ENCODE measurements around the gene SEC14L5.
"Not testable (repeated sequence)": the region's sequence is repeated elsewhere in the genome, so short reads cannot be mapped to it uniquely, and the experiment has no call there.

SEC14L5 gene

DNA sequence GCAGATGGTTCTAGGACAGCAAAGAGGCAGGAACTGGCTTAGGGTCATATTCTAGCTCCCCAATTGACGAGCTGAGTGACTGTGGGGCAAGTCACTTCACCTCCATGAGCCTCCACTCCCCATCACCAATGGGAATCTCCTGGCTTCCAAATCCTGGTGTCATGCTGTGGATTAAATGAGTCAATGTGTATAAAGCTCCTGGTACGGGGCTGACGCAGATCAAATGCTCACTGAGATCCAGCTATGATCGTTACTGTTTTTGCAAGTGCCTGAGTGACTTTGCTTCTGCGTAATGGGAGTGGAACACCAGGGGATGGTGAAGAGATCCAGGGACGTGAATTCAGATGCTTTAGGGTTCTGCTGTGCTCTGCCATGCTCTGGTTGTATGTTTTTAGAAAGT, 2.4 kb downstream of the SEC14L5 start:
- no peak for TF ChIP-seq EZH2 (optimal IDR thresholded peaks at IDR 0.05; ENCODE audit: low read depth, low read length)
- TF ChIP-seq EZH2phosphoT487 (IDR thresholded peaks at IDR 0.05; ENCODE audit: low read length), result no peak
- TF ChIP-seq, protein P1, sequence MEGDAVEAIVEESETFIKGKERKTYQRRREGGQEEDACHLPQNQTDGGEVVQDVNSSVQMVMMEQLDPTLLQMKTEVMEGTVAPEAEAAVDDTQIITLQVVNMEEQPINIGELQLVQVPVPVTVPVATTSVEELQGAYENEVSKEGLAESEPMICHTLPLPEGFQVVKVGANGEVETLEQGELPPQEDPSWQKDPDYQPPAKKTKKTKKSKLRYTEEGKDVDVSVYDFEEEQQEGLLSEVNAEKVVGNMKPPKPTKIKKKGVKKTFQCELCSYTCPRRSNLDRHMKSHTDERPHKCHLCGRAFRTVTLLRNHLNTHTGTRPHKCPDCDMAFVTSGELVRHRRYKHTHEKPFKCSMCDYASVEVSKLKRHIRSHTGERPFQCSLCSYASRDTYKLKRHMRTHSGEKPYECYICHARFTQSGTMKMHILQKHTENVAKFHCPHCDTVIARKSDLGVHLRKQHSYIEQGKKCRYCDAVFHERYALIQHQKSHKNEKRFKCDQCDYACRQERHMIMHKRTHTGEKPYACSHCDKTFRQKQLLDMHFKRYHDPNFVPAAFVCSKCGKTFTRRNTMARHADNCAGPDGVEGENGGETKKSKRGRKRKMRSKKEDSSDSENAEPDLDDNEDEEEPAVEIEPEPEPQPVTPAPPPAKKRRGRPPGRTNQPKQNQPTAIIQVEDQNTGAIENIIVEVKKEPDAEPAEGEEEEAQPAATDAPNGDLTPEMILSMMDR (IDR thresholded peaks at IDR 0.05; ENCODE audit: low read length), result no peak
- Histone ChIP-seq H3K9me3 (replicated peaks; ENCODE audit: insufficient read depth, low read length) (no peaks in the 10 kb centered on the region), H3K36me3 (replicated peaks; ENCODE audit: insufficient read depth, low read length) (no peaks in the 10 kb centered on the region), H3K4me1 (ENCODE audit: low read length) (0 out of 2 replicates have a peak, but pooled peaks cover 7% of the 10 kb centered on the region), H4K20me1 (ENCODE audit: insufficient read depth, low read length) (no peaks in the 10 kb centered on the region), H3K27ac (ENCODE audit: low read length) (no peak overlapping the region), H3K27me3 (replicated peaks; ENCODE audit: insufficient read depth, low read length) (peaks cover 28% of the 10 kb centered on the region), H3K9me2 (replicated peaks; ENCODE audit: insufficient read depth, low read length) (no peaks in the 10 kb centered on the region), H3K9ac (ENCODE audit: low read length) (no peak overlapping the region), H3K4me2 (ENCODE audit: low read depth, low read length) (no peak overlapping the region), H3K4me3 (ENCODE audit: low read length) (no peak overlapping the region), H2AFZ (ENCODE audit: low read length) (no peak overlapping the region), H3F3A (ENCODE audit: insufficient read depth, low read length) (no peaks in the 10 kb centered on the region), H3K79me2 (ENCODE audit: low read length) (no peaks in the 10 kb centered on the region)
- no peak for DNase-seq

DNA sequence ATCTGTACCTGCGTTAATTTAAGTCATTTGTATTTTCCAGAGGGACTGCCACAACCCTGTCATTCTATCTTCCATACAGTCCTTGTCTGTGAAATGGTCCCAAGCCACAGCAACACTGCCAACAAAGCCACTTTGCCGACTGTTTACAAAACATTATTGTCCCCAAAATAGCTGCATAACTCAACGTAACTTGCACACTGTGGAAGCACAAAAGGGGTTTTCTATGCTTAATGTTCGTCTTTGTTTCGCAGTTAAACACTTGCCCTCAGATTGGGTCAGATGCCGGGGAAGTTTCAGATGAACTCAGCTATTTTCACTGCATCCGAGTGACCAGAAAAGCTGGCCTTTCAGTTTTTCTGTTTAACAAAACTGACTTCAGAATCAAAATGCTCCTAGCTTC, 4.6 kb downstream of the SEC14L5 start:
- DNase-seq, result peak; percentile 54
- H3K27ac ChIP-seq (ENCODE audit: low read length), result no peak overlapping the region
- H3K27me3 ChIP-seq (replicated peaks; ENCODE audit: insufficient read depth, low read length), result peaks cover 25% of the 10 kb centered on the region
- no peaks in the 10 kb centered on the region for H4K20me1 ChIP-seq (ENCODE audit: insufficient read depth, low read length)
- no peaks in the 10 kb centered on the region for H3F3A ChIP-seq (ENCODE audit: insufficient read depth, low read length)
- TF ChIP-seq, protein P1 (IDR thresholded peaks at IDR 0.05; ENCODE audit: low read length), result no peak
- TF ChIP-seq EZH2phosphoT487 (IDR thresholded peaks at IDR 0.05; ENCODE audit: low read length) (no peak), EZH2 (optimal IDR thresholded peaks at IDR 0.05; ENCODE audit: low read depth, low read length) (no peak)
- no peak overlapping the region for H2AFZ ChIP-seq (ENCODE audit: low read length)
- H3K9me2 ChIP-seq (replicated peaks; ENCODE audit: insufficient read depth, low read length), result no peaks in the 10 kb centered on the region
- H3K79me2 ChIP-seq (ENCODE audit: low read length), result no peaks in the 10 kb centered on the region
- peak overlapping the region; percentile 19; the same call in 1 of the 2 replicates for H3K4me2 ChIP-seq (ENCODE audit: low read depth, low read length)
- H3K4me3 ChIP-seq (ENCODE audit: low read length), result no peak overlapping the region
- H3K9me3 ChIP-seq (replicated peaks; ENCODE audit: insufficient read depth, low read length), result no peaks in the 10 kb centered on the region
- no peak overlapping the region for H3K9ac ChIP-seq (ENCODE audit: low read length)
- 0 out of 2 replicates have a peak, but pooled peaks cover 7% of the 10 kb centered on the region for H3K4me1 ChIP-seq (ENCODE audit: low read length)
- H3K36me3 ChIP-seq (replicated peaks; ENCODE audit: insufficient read depth, low read length), result no peaks in the 10 kb centered on the region

DNA sequence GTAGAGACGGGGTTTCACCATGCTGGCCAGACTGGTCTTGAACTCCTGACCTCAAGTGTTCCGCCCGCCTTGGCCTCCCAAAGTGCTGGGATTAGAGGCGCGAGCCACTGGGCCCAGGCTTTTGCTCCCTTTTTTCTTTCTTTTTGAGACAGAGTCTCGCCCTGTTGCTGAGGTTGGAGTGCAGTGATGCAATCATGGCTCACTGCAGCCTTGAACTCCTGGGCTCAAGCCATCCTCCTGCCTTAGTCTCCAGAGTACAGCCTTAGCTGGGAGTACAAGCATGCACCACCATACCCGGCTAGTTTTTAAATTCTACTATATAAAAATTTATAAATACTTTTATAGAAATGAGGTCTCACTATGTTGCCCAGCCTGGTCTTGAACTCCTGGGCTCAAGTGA, 5.4 kb downstream of the SEC14L5 start:
- H3K36me3 ChIP-seq (replicated peaks; ENCODE audit: insufficient read depth, low read length); H4K20me1 ChIP-seq (ENCODE audit: insufficient read depth, low read length); H3K9ac ChIP-seq (ENCODE audit: low read length); H2AFZ ChIP-seq (ENCODE audit: low read length); H3F3A ChIP-seq (ENCODE audit: insufficient read depth, low read length); DNase-seq; H3K9me3 ChIP-seq (replicated peaks; ENCODE audit: insufficient read depth, low read length); H3K79me2 ChIP-seq (ENCODE audit: low read length); H3K27ac ChIP-seq (ENCODE audit: low read length); H3K4me1 ChIP-seq (ENCODE audit: low read length); H3K9me2 ChIP-seq (replicated peaks; ENCODE audit: insufficient read depth, low read length); H3K4me2 ChIP-seq (ENCODE audit: low read depth, low read length); H3K4me3 ChIP-seq (ENCODE audit: low read length): not testable (repeated sequence)
- H3K27me3 ChIP-seq (replicated peaks; ENCODE audit: insufficient read depth, low read length), result peaks cover 25% of the 10 kb centered on the region

DNA sequence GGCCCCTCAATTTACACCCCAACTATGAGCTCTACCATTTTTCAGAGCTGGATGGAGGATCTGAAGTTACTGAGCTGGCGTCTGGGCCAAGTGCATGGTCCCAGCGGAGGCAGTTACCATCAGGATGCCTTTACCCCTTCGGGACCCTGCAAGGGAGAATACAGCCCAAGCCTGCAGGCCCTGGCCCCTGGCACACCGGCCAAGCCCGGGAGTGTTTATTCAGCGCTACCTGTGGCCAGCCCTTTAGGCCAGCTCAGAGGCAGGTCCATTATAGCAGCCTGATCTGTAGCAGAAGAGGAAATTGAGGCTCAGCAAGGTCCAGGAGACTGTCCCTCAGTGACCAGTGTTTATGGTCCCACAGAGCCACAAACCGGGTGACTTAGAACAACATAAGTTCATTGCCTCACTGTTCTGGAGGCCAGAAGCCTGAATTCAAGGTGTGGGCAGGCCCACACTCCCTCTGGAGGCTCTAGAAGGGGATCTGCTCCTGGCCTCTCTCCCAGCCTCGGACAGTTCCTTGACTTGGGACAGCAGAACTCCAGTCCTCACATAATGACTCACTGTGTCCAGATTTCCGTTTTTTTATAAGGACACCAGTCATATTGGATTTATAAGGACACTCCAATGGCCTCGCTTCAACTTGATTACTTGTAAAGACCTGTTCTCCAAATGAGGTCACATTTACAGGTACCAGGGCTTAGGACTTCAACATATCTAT, 8.8 kb downstream of the SEC14L5 start:
- Histone ChIP-seq H3K9ac (ENCODE audit: low read length) (no peak overlapping the region), H3K4me1 (ENCODE audit: low read length) (0 out of 2 replicates have a peak, but pooled peaks cover 4% of the 10 kb centered on the region), H3F3A (ENCODE audit: insufficient read depth, low read length) (no peaks in the 10 kb centered on the region), H3K79me2 (ENCODE audit: low read length) (no peaks in the 10 kb centered on the region), H4K20me1 (ENCODE audit: insufficient read depth, low read length) (no peaks in the 10 kb centered on the region), H3K9me3 (replicated peaks; ENCODE audit: insufficient read depth, low read length) (no peaks in the 10 kb centered on the region), H3K27ac (ENCODE audit: low read length) (no peak overlapping the region), H3K9me2 (replicated peaks; ENCODE audit: insufficient read depth, low read length) (no peaks in the 10 kb centered on the region), H3K27me3 (replicated peaks; ENCODE audit: insufficient read depth, low read length) (peaks cover 7% of the 10 kb centered on the region; the same call in 1 of the 2 replicates), H3K4me3 (ENCODE audit: low read length) (no peak overlapping the region), H3K4me2 (ENCODE audit: low read depth, low read length) (no peak overlapping the region), H2AFZ (ENCODE audit: low read length) (no peak overlapping the region), H3K36me3 (replicated peaks; ENCODE audit: insufficient read depth, low read length) (no peaks in the 10 kb centered on the region)
- no peak for DNase-seq
- TF ChIP-seq, protein P1 (IDR thresholded peaks at IDR 0.05; ENCODE audit: low read length), result no peak
- TF ChIP-seq EZH2phosphoT487 (IDR thresholded peaks at IDR 0.05; ENCODE audit: low read length), result no peak
- TF ChIP-seq EZH2 (optimal IDR thresholded peaks at IDR 0.05; ENCODE audit: low read depth, low read length), result no peak

DNA sequence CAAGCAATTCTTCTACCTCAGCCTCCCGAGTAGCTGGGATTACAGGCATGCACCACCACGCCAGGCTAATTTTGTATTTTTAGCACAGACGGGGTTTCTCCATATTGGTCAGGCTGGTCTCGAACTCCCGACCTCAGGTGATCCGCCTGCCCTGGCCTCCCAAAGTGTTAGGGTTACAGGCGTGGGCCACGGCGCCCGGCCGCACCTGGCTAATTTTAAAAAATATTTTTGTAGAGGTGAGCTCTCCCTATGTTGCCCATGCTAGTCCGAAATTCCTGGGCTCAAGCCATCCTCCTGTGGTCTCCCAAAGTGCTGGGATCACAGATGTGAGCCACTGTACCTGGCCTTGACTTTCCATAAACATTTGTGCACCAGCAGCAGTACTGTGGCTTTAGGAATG, 10.1 kb downstream of the SEC14L5 start:
- not testable (repeated sequence) for H2AFZ ChIP-seq (ENCODE audit: low read length); H3K9ac ChIP-seq (ENCODE audit: low read length)

More for the DNA sequence above, 10.1 kb downstream of the SEC14L5 start:
- not testable (repeated sequence) for H3K4me3 ChIP-seq (ENCODE audit: low read length); H3K79me2 ChIP-seq (ENCODE audit: low read length); H3K27ac ChIP-seq (ENCODE audit: low read length); H3K9me2 ChIP-seq (replicated peaks; ENCODE audit: insufficient read depth, low read length); H3K27me3 ChIP-seq (replicated peaks; ENCODE audit: insufficient read depth, low read length); H3K9me3 ChIP-seq (replicated peaks; ENCODE audit: insufficient read depth, low read length); H4K20me1 ChIP-seq (ENCODE audit: insufficient read depth, low read length); H3K4me1 ChIP-seq (ENCODE audit: low read length); H3K4me2 ChIP-seq (ENCODE audit: low read depth, low read length); H3K36me3 ChIP-seq (replicated peaks; ENCODE audit: insufficient read depth, low read length); H3F3A ChIP-seq (ENCODE audit: insufficient read depth, low read length); DNase-seq

Measured in MM.1S (cell line).